PC-9 (cell line): ENCODE data around the gene NECAP2. TPM values are rescaled to one million over a fixed set of nuclear protein-coding genes. Genes with fewer than 3 reads are reported as not detected.

Source experiments
- BruUV-seq: library from RNA; stranded (reverse); fragments of 400-500 nt; replicated peaks from 2 replicates; lab custom pipeline; 2021; lab: Mats Ljungman, UMichigan
- CTCF ChIA-PET: fragments of 300-600 bp; sonication (Branson Sonifier 250); formaldehyde crosslinking; loops from one replicate; lab custom pipeline; 2022; ENCODE audit warnings: antibody characterized with exemption; lab: Charles Lee
- POLR2A ChIA-PET: fragments of 300-600 bp; sonication (Branson Sonifier 250); formaldehyde crosslinking; loops from one replicate; lab custom pipeline; 2022; ENCODE audit warnings: antibody characterized with exemption; ENCODE audit not compliant: unreplicated experiment; lab: Charles Lee
- DNase-seq, 2 experiments: peaks; one replicate each; pipeline versions ENCODE4 v3.0.0 to v3.0.0-alpha.2; 2015 to 2022; ENCODE audit warnings: mixed read lengths in 1 of 2
- H2AFZ ChIP-seq: fragments of 200-600 bp; sonication (generic); 2 replicates; pipeline ENCODE4 v1.8.1; 2017; ENCODE audit warnings: antibody characterized with exemption
- H3F3A ChIP-seq: fragments of 200-600 bp; sonication (generic); 2 replicates; pipeline ENCODE4 v1.8.1; 2017; ENCODE audit warnings: antibody characterized with exemption, mild to moderate bottlenecking, low read depth; ENCODE audit not compliant: insufficient read depth
- H3K27ac ChIP-seq: fragments of 200-600 bp; sonication (generic); 2 replicates; pipeline ENCODE4 v1.6.1; 2016; ENCODE audit warnings: mixed run types
- H3K27me3 ChIP-seq: fragments of 200-600 bp; sonication (generic); 2 replicates; pipeline ENCODE4 v1.6.1; 2016; ENCODE audit warnings: low read depth, mixed run types; ENCODE audit not compliant: insufficient read depth
- H3K36me3 ChIP-seq: fragments of 200-600 bp; sonication (generic); 2 replicates; pipeline ENCODE4 v1.6.1; 2016; ENCODE audit warnings: low read depth, mixed run types
- H3K4me1 ChIP-seq: fragments of 200-600 bp; sonication (generic); replicated peaks from 2 replicates; pipeline ENCODE4 v1.6.1; 2016; ENCODE audit warnings: mixed run types; ENCODE audit not compliant: insufficient read depth
- H3K4me2 ChIP-seq: fragments of 200-600 bp; sonication (generic); 2 replicates; pipeline ENCODE4 v1.6.1; 2017; ENCODE audit warnings: mixed run types
- H3K4me3 ChIP-seq: fragments of 200-600 bp; sonication (generic); 2 replicates; pipeline ENCODE4 v1.6.1; 2016; ENCODE audit warnings: mixed run types
- H3K79me2 ChIP-seq: fragments of 200-600 bp; sonication (generic); 2 replicates; pipeline ENCODE4 v1.6.1; 2017; ENCODE audit warnings: low read depth, mixed run types
- H3K9me2 ChIP-seq: fragments of 200-600 bp; sonication (generic); 2 replicates; pipeline ENCODE4 v1.8.1; 2017; ENCODE audit warnings: mild to moderate bottlenecking; ENCODE audit not compliant: insufficient read depth
- H3K9me3 ChIP-seq: fragments of 200-600 bp; sonication (generic); 2 replicates; pipeline ENCODE4 v1.8.1; 2016; ENCODE audit warnings: low read depth; ENCODE audit not compliant: insufficient read depth
- H4K20me1 ChIP-seq: fragments of 200-600 bp; sonication (generic); 2 replicates; pipeline ENCODE4 v1.8.1; 2017; ENCODE audit not compliant: insufficient read depth
- CTCF ChIP-seq: fragments of 200-600 bp; sonication (generic); conservative IDR thresholded peaks from 2 replicates; pipeline ENCODE4 v1.6.1; 2017; ENCODE audit warnings: mixed run types, antibody characterized with exemption, mild to moderate bottlenecking, moderate library complexity
- EZH2 ChIP-seq: fragments of 200-600 bp; sonication (generic); IDR thresholded peaks from 2 replicates; pipeline ENCODE4 v1.8.0; 2017; ENCODE audit warnings: antibody characterized with exemption, low read depth
- intact Hi-C: fragments of 100-400 bp; cut with micrococcal nuclease; formaldehyde crosslinking; loops from one replicate; pipeline ENCODE4 v1.10.0; 2022; ENCODE audit not compliant: unreplicated experiment
- total RNA-seq: library from RNA; stranded (reverse); gene quantifications from 2 replicates; pipeline ENCODE4 v1.2.3, GENCODE V29; 2021

Gene NECAP2
- total RNA-seq, 1 experiment from 2014 or later: 49.6 TPM

GRCh38 chr1:16446116-16446515, 5.6 kb downstream of the NECAP2 start:
- H3K4me3 ChIP-seq: no peak overlapping the region
- no peaks in the 10 kb centered on the region for H3K9me3 ChIP-seq
- no peaks in the 10 kb centered on the region for H3K9me2 ChIP-seq
- H3K79me2 ChIP-seq: peaks cover 20% of the 10 kb centered on the region
- no peaks in the 10 kb centered on the region for H3F3A ChIP-seq
- H3K27ac ChIP-seq: no peak overlapping the region
- H3K4me1 ChIP-seq: peaks cover 5% of the 10 kb centered on the region; the same call in 1 of the 2 replicates
- no peaks in the 10 kb centered on the region for H4K20me1 ChIP-seq
- H2AFZ ChIP-seq: no peak overlapping the region
- TF ChIP-seq EZH2 (no peak), CTCF (no peak)
- H3K4me2 ChIP-seq: no peak overlapping the region
- H3K36me3 ChIP-seq: no peaks in the 10 kb centered on the region
- ChIA-PET CTCF (no interaction called here), POLR2A (no interaction called here)
- BruUV-seq: no TSS peak
- intact Hi-C loops: no loop called here
- H3K27me3 ChIP-seq: no peaks in the 10 kb centered on the region
- DNase-seq: no peak

- CTCF ChIA-PET: no interaction called here
- H3K36me3 ChIP-seq: no peaks in the 10 kb centered on the region
- no peak for TF ChIP-seq EZH2
- TF ChIP-seq CTCF: no peak
- peaks cover 5% of the 10 kb centered on the region for H3K79me2 ChIP-seq
- no peaks in the 10 kb centered on the region for H4K20me1 ChIP-seq
- no peaks in the 10 kb centered on the region for H3K9me3 ChIP-seq
- BruUV-seq: no TSS peak
- no peak for DNase-seq
- no peak overlapping the region for H3K4me3 ChIP-seq
- no peak overlapping the region for H3K27ac ChIP-seq
- H3K9me2 ChIP-seq: no peaks in the 10 kb centered on the region
- POLR2A ChIA-PET: no interaction called here
- intact Hi-C loops: no loop called here
- H3F3A ChIP-seq: no peaks in the 10 kb centered on the region
- H3K27me3 ChIP-seq: no peaks in the 10 kb centered on the region
- H3K4me2 ChIP-seq: no peak overlapping the region
- no peaks in the 10 kb centered on the region for H3K4me1 ChIP-seq
- H2AFZ ChIP-seq: no peak overlapping the region
These were observed 7.1 kb downstream of the NECAP2 start for GRCh38 chr1:16447641-16448040.

- H2AFZ ChIP-seq: no peak overlapping the region
- H3K36me3 ChIP-seq: no peaks in the 10 kb centered on the region
- BruUV-seq: no TSS peak
- no peak for TF ChIP-seq CTCF
- no peak for TF ChIP-seq EZH2
- no peak overlapping the region for H3K4me3 ChIP-seq
- no peaks in the 10 kb centered on the region for H3K27me3 ChIP-seq
- POLR2A ChIA-PET: no interaction called here
- no peaks in the 10 kb centered on the region for H3F3A ChIP-seq
- no peaks in the 10 kb centered on the region for H4K20me1 ChIP-seq
- no peaks in the 10 kb centered on the region for H3K4me1 ChIP-seq
- no peak overlapping the region for H3K4me2 ChIP-seq
- CTCF ChIA-PET: no interaction called here
- intact Hi-C loops: no loop called here
- no peaks in the 10 kb centered on the region for H3K9me2 ChIP-seq
- no peak for DNase-seq
- no peaks in the 10 kb centered on the region for H3K79me2 ChIP-seq
- no peaks in the 10 kb centered on the region for H3K9me3 ChIP-seq
- no peak overlapping the region for H3K27ac ChIP-seq
These were observed 8.5 kb downstream of the NECAP2 start for GRCh38 chr1:16449065-16449464.
